Activated naive CD4-positive, alpha-beta T cell treated with anti-CD3 and anti-CD28 coated beads for 36 hours (primary cell): ENCODE measurements around the gene DEK. TPM values are rescaled to one million over a fixed set of nuclear protein-coding genes. Genes with fewer than 3 reads are reported as not detected.
"Not testable (repeated sequence)": the region's sequence is repeated elsewhere in the genome, so short reads cannot be mapped to it uniquely, and the experiment has no call there.

Experiments
- CTCF ChIA-PET: fragments of 350-600 bp; sonication (Branson Sonifier 250); formaldehyde crosslinking; loops from one replicate; lab custom pipeline; 2021; ENCODE audit warnings: antibody characterized with exemption; lab: Charles Lee
- DNase-seq: peaks from one replicate; pipeline ENCODE4 v3.0.0-alpha.2; 2020
- H3K27ac Mint-ChIP-seq: one replicate; pipeline ENCODE4 v1.8.0; 2021; ENCODE audit warnings: mild to moderate bottlenecking, mixed read lengths
- H3K27me3 Mint-ChIP-seq: one replicate; pipeline ENCODE4 v1.8.0; 2021; ENCODE audit warnings: low read depth, mixed read lengths
- H3K36me3 Mint-ChIP-seq: one replicate; pipeline ENCODE4 v1.8.0; 2021; ENCODE audit warnings: low read depth, mixed read lengths
- H3K4me1 Mint-ChIP-seq: one replicate; pipeline ENCODE4 v1.8.0; 2021; ENCODE audit warnings: low read depth, mixed read lengths
- H3K4me3 Mint-ChIP-seq: one replicate; pipeline ENCODE4 v1.8.0; 2021; ENCODE audit warnings: mild to moderate bottlenecking, moderate library complexity, mixed read lengths
- H3K9me3 Mint-ChIP-seq: one replicate; pipeline ENCODE4 v1.8.0; 2021; ENCODE audit warnings: mixed read lengths
- intact Hi-C: fragments of 100-400 bp; cut with micrococcal nuclease; formaldehyde crosslinking; loops from one replicate; pipeline ENCODE4 v1.15.1; 2023
- total RNA-seq, 2 experiments: library from RNA; stranded (reverse); gene quantifications; one replicate each; pipeline ENCODE4 v1.2.3, GENCODE V29; 2021

The DEK gene
- total RNA-seq, 2 experiments from 2014 or later, result 200 to 203 TPM

DNA sequence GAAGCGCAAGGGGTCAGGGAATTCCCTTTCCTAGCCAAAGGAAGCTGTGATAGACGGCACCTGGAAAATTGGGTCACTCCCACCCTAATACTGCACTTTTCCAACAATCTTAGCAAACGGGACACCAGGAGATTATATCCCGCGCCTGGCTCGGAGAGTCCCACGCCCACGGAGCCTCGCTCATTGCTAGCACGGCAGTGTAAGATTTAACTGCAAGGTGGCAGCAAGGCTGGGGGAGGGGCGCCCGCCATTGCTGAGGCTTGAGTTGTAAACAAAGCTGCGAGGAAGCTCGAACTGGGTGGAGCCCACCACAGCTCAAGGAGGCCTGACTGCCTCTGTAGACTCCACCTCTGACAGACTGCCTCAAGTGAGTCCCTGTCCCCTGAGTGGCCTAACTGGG, 35.7 kb downstream of the DEK start:
- H3K27ac Mint-ChIP-seq, CTCF ChIA-PET, H3K27me3 Mint-ChIP-seq, H3K4me1 Mint-ChIP-seq, H3K4me3 Mint-ChIP-seq, intact Hi-C loops, DNase-seq: not testable (repeated sequence)
- Mint-ChIP-seq H3K36me3 (peaks cover 70% of the 10 kb centered on the region), H3K9me3 (peaks cover 29% of the 10 kb centered on the region)

DNA sequence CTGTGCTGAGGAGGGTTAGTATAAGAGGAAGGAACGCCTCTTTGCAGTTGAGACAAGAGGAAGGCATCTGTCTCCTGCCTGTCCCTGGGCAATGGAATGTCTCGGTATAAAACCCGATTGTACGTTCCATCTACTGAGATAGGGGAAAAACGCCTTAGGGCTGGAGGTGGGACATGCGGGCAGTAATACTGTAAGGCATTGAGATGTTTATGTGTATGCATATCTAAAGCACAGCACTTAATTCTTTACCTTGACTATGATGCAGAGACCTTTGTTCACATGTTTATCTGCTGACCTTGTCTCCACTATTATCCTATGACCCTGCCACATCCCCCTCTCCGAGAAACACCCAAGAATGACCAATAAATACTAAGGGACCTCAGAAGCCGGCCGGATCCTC, 37.2 kb downstream of the DEK start:
- Mint-ChIP-seq H3K9me3 (peaks cover 21% of the 10 kb centered on the region), H3K36me3 (peaks cover 60% of the 10 kb centered on the region)
- H3K27me3 Mint-ChIP-seq, intact Hi-C loops, H3K27ac Mint-ChIP-seq, CTCF ChIA-PET, H3K4me3 Mint-ChIP-seq, H3K4me1 Mint-ChIP-seq, DNase-seq: not testable (repeated sequence)

DNA sequence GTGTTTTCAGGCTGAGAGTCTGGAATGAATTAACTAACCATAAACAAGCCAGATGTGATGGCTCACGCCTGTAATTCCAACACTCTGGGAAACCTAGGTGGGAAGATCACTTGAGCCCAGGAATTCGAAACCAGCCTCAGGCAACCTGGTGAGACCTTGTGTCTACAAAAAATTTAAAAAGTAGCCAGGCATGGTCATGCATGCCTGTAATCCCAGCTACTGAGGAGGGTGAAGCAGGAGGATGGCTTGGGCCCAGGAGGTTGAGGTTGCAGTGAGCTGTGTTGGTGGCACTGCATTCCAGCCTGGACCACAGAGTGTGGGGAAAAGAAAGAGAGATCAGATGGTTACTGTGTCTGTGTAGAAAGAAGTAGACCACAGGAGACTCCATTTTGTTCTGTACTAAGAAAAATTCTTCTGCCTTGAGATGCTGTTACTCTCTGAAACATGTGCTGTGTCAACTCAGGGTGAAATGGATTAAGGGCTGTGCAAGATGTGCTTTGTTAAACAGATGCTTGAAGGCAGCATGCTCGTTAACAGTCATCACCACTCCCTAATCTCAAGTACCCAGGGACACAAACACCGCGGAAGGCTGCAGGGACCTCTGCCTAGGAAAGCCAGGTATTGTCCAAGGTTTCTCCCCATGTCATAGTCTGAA, 37.8 kb downstream of the DEK start:
- DNase-seq, CTCF ChIA-PET, H3K27me3 Mint-ChIP-seq, H3K4me3 Mint-ChIP-seq, intact Hi-C loops, H3K27ac Mint-ChIP-seq, H3K4me1 Mint-ChIP-seq: not testable (repeated sequence)
- Mint-ChIP-seq H3K9me3 (peaks cover 15% of the 10 kb centered on the region), H3K36me3 (peaks cover 56% of the 10 kb centered on the region)

DNA sequence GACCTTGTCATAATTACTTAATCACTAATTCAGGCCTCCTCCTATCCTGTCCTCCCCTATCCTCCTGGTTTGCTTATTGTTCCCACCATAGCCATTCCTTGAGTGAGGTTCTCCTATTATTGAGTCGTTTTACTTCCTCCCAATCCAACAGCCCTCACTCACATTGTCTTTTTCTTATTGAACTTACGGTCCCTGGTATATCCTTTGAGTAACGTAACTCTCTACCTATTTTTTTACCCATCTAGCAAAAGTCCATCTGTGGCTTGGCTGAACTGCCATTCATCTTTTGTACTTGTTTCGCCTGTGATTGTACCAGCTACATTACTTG, 43.1 kb downstream of the DEK start:
- Mint-ChIP-seq H3K4me3 (no peak overlapping the region), H3K36me3 (peaks cover 45% of the 10 kb centered on the region), H3K27me3 (no peaks in the 10 kb centered on the region), H3K27ac (peak overlapping the region; percentile 33), H3K9me3 (no peaks in the 10 kb centered on the region), H3K4me1 (no peaks in the 10 kb centered on the region)
- no peak for DNase-seq
- intact Hi-C loops, result no loop called here
- CTCF ChIA-PET, result interaction anchor here (0.5 kb wide), 1 partner anchor 51 kb away, joined by 3 read pairs; no protein-coding TSS in a partner anchor

DNA sequence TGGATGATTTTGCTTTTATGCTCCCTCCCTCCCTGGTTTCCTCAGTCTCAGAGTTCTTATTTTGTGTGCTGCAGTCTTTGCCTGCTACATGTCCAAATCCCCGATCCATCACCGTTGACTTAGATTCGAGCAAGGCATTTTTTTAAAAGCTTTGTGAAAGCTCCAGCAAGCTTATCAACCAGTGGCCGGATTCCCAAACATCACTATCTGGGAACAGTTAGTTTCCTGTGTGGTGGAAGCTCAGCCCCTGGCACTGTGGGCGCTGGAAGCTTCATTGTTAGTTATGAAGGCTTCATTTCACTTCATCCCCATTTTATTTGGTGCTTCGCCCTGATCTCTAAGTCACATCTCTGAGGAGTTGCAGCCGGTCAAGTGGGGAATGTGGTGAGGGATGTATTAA, 44.7 kb downstream of the DEK start:
- H3K27ac Mint-ChIP-seq, result no peak overlapping the region
- peaks cover 46% of the 10 kb centered on the region for H3K36me3 Mint-ChIP-seq
- no peaks in the 10 kb centered on the region for H3K4me1 Mint-ChIP-seq
- H3K27me3 Mint-ChIP-seq, result no peaks in the 10 kb centered on the region
- H3K9me3 Mint-ChIP-seq, result no peaks in the 10 kb centered on the region
- H3K4me3 Mint-ChIP-seq, result no peak overlapping the region
- intact Hi-C loops, result no loop called here
- DNase-seq, result no peak
- CTCF ChIA-PET, result interaction anchor here (0.7 kb wide), 2 partner anchors 641 to 1887 kb away, joined by 3 to 4 read pairs; no protein-coding TSS in a partner anchor

DNA sequence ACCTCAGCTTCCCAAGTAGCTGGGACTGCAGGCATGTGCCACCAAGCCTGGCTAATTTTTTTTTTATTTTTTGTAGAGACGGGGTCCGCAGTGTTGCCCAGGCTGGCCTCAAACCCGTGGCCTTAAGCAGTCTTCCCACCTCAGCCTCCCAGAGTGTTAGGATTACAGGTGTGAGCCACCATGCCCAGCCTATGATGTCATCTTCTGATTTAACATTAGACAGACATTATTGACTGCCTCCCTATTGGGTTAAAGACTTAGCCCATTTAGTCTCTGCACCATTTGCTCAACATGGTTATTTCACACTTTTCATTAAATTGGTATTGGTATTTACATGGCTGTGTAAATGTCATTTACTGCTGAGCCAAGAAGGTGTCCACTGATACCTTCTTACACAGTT, 46.1 kb downstream of the DEK start:
- Mint-ChIP-seq H3K4me3 (no peak overlapping the region), H3K9me3 (no peaks in the 10 kb centered on the region), H3K27ac (no peak overlapping the region), H3K4me1 (peaks cover 5% of the 10 kb centered on the region), H3K27me3 (no peaks in the 10 kb centered on the region), H3K36me3 (peaks cover 47% of the 10 kb centered on the region)
- CTCF ChIA-PET, result interaction anchor here (0.6 kb wide), 1 partner anchor 25 kb away, joined by 3 read pairs; no protein-coding TSS in a partner anchor
- no peak for DNase-seq
- intact Hi-C loops, result no loop called here

DNA sequence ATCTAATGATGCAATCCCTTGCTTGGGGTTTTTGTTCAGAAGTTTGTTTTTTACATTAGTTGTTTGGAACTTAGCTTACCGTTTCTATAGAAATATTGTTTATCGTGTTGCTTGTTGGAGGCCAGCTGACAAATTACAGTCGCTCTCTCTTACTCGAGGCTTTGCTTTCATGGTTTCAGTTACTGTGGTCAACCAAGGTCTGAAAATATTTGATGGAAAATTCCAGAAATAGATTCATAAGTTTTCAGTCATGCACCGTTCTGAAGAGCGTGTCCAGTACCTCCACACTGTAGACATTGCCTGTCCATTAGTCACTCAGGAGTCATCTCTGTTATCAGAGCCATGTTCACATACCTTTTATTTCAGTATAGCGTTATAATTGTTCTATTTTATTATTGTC, 47.9 kb downstream of the DEK start:
- DNase-seq, result no peak
- Mint-ChIP-seq H3K4me1 (peaks cover 7% of the 10 kb centered on the region), H3K4me3 (no peak overlapping the region), H3K27me3 (no peaks in the 10 kb centered on the region), H3K36me3 (peaks cover 45% of the 10 kb centered on the region), H3K27ac (no peak overlapping the region), H3K9me3 (no peaks in the 10 kb centered on the region)
- intact Hi-C loops, result no loop called here
- CTCF ChIA-PET, result no interaction called here

DNA sequence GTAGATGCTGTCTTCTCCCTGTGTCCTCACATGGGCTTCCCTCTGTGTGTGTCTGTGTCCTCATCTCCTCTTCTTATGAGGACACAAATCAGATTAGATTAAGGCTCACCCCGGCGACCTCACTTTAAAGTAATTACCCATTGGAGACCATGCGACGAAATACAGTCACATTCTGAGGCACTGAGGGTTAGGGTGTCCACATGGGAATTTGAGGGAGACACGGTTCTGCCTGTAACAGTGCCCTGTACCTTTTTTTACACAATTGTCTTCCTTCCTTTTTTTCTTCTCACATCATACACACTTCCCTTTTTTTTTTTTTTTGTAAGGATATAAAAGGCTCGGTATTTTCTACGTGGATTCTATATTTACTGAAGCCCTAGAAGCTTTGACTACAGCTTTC, 48.9 kb downstream of the DEK start:
- Mint-ChIP-seq H3K4me3 (no peak overlapping the region), H3K4me1 (peaks cover 10% of the 10 kb centered on the region), H3K27me3 (no peaks in the 10 kb centered on the region), H3K9me3 (no peaks in the 10 kb centered on the region), H3K27ac (no peak overlapping the region), H3K36me3 (peaks cover 39% of the 10 kb centered on the region)
- CTCF ChIA-PET, result no interaction called here
- intact Hi-C loops, result no loop called here
- DNase-seq, result no peak

DNA sequence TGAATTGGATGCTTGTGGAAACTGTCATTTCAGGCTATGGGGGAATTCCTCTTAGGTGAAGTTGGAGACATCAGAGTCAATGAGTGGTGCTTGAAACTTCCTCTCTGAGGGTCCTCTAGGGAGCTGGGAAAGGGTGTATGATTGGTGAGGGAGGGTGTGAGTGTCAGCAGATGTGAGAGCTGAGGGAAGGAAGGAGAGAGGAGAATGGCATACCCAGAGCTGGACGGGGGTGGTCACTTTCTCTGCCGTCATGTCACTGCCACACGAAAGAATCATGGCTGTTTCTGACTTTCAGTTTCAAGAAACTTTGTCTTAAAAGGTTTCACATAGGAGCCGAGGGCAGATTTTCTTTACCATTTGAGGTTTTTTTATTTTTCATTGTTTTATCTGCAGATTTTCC, 50.3 kb downstream of the DEK start:
- no peak for DNase-seq
- CTCF ChIA-PET, result no interaction called here
- Mint-ChIP-seq H3K9me3 (no peaks in the 10 kb centered on the region), H3K36me3 (peaks cover 34% of the 10 kb centered on the region), H3K4me3 (no peak overlapping the region), H3K4me1 (peaks cover 10% of the 10 kb centered on the region), H3K27me3 (no peaks in the 10 kb centered on the region), H3K27ac (no peak overlapping the region)
- intact Hi-C loops, result no loop called here

DNA sequence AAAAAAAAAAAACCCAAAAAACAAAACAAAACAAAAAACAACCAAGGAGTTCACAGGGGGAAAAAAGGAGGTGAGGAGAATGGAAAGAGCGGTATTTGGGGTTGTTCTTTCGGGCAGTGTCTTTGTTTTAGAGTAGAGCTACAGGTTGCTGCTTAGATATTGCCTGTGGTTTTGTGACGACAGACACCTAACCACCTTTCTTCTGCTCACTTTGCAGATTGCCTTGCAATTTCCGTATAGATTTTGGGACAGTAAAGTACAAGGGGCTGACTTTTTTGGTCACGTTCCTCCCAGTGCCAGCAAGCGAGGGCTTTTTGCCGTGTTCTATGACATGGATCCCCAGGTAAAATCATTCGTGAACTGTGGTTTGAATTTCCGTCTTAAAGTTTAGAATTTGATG, 50.9 kb downstream of the DEK start:
- Mint-ChIP-seq H3K4me1 (peaks cover 10% of the 10 kb centered on the region), H3K4me3 (no peak overlapping the region)
- intact Hi-C loops, result no loop called here

DNA sequence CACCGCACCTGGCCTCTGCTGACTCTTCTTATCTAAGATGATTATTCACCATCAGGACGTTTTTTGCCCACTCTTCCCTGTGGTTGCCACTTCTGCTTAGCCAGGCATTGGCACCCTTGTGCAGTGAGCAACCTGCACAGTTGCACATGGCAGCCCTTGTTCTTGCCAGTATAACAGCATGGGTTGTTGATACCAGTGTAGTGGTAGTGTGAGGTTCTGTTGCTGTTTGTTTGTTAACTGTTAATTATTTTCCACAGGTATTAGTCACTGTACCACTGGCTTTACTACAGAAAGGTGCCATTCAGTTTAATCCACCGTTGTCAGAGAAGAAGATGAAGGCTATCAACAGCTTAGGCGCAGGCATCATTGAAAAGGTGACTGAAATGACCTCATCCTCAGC, 52.1 kb downstream of the DEK start:
- CTCF ChIA-PET, result no interaction called here
- H3K4me3 Mint-ChIP-seq, result no peak overlapping the region

More for the DNA sequence above, 50.9 kb downstream of the DEK start:
- Mint-ChIP-seq H3K9me3 (no peaks in the 10 kb centered on the region), H3K36me3 (peaks cover 31% of the 10 kb centered on the region), H3K27ac (no peak overlapping the region), H3K27me3 (no peaks in the 10 kb centered on the region)
- DNase-seq, result no peak
- CTCF ChIA-PET, result no interaction called here

DNA sequence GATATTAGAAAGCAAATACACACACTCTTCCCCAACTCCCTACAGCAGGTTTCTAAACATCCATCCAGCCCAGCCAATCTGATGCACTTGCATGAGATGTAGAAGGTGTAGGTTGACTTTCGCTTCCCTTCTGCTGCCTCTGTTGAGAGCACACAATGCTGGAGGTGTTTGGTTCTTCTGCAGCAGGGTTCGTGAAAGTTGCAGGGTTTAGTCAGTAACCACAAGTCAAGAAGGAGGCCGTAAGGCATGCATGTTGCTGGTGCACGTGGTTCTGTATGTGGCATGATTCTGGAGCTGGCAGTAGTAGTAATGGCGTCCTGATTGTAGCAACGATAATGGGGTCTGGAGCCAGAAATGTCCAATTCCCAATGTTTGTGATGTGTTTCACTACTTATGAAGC, 53.0 kb downstream of the DEK start:
- CTCF ChIA-PET, result no interaction called here
- H3K9me3 Mint-ChIP-seq, result no peaks in the 10 kb centered on the region
- H3K4me1 Mint-ChIP-seq, result peaks cover 10% of the 10 kb centered on the region
- no peak overlapping the region for H3K27ac Mint-ChIP-seq
- H3K36me3 Mint-ChIP-seq, result peaks cover 19% of the 10 kb centered on the region
- intact Hi-C loops, result no loop called here
- DNase-seq, result peak; percentile 12
- H3K4me3 Mint-ChIP-seq, result no peak overlapping the region
- no peaks in the 10 kb centered on the region for H3K27me3 Mint-ChIP-seq

More for the DNA sequence above, 52.1 kb downstream of the DEK start:
- intact Hi-C loops, result no loop called here
- Mint-ChIP-seq H3K9me3 (no peaks in the 10 kb centered on the region), H3K27me3 (no peaks in the 10 kb centered on the region), H3K27ac (no peak overlapping the region), H3K4me1 (peaks cover 10% of the 10 kb centered on the region), H3K36me3 (peaks cover 24% of the 10 kb centered on the region)
- no peak for DNase-seq

DNA sequence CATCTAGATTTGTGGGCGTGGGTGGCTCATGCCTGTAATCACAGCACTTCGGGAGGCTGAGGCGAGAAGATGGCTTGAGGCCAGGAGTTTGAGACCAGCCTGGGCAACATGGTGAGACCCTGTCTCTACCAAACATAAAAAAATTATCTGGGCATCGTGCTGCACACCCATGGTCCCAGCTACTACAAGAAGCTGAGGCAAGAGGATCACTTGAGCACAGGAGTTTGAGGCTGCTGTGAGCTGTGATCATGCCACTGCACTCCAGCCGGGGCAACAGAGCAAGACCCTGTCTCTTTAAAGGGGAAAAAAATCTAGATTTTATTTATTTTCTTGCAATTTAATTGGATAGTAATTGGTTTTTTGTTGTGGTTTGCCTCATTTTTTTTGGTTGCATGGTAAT, 53.6 kb downstream of the DEK start:
- intact Hi-C loops, result no loop called here
- Mint-ChIP-seq H3K36me3 (peaks cover 15% of the 10 kb centered on the region), H3K4me1 (peaks cover 10% of the 10 kb centered on the region), H3K9me3 (no peaks in the 10 kb centered on the region), H3K4me3 (no peak overlapping the region), H3K27me3 (no peaks in the 10 kb centered on the region), H3K27ac (no peak overlapping the region)
- no peak for DNase-seq
- CTCF ChIA-PET, result no interaction called here
